OCI-LY7 (cell line): ENCODE data around the gene RAB13. TPM values are rescaled to one million over a fixed set of nuclear protein-coding genes. Genes with fewer than 3 reads are reported as not detected.
"Not testable (repeated sequence)": the region's sequence is repeated elsewhere in the genome, so short reads cannot be mapped to it uniquely, and the experiment has no call there.

Experiments used
- BruUV-seq: library from RNA; stranded (reverse); fragments of 400-500 nt; replicated peaks from 2 replicates; lab custom pipeline; 2021; lab: Mats Ljungman, UMichigan
- CTCF ChIA-PET: fragments of 300-600 bp; sonication (Branson Sonifier 250); formaldehyde crosslinking; loops from one replicate; lab custom pipeline; 2022; ENCODE audit warnings: antibody characterized with exemption; ENCODE audit not compliant: unreplicated experiment; lab: Charles Lee
- POLR2A ChIA-PET: fragments of 300-600 bp; sonication (Branson Sonifier 250); formaldehyde crosslinking; loops from one replicate; lab custom pipeline; 2022; ENCODE audit warnings: antibody characterized with exemption; lab: Charles Lee
- DNase-seq: peaks from one replicate; pipeline ENCODE4 v3.0.0-alpha.2; 2015; ENCODE audit warnings: low spot score
- H2AFZ ChIP-seq: fragments of 200-600 bp; sonication (generic), shearing (Covaris generic); 2 replicates; pipeline ENCODE4 v1.6.1; 2014; ENCODE audit warnings: mild to moderate bottlenecking, antibody characterized with exemption, low read length, moderate library complexity
- H3K27ac ChIP-seq: fragments of 200-600 bp; sonication (generic); 2 replicates; pipeline ENCODE4 v1.5.1; 2014; ENCODE audit warnings: mixed run types, low read depth, mild to moderate bottlenecking, moderate library complexity, low read length, inconsistent platforms; ENCODE audit not compliant: poor library complexity, severe bottlenecking
- H3K36me3 ChIP-seq: fragments of 200-600 bp; sonication (generic); 2 replicates; pipeline ENCODE4 v1.6.1; 2014; ENCODE audit warnings: mild to moderate bottlenecking, antibody characterized with exemption, low read length, moderate library complexity, mixed read lengths; ENCODE audit not compliant: insufficient read depth
- H3K4me1 ChIP-seq: fragments of 200-600 bp; sonication (generic); 2 replicates; pipeline ENCODE4 v1.5.1; 2014; ENCODE audit warnings: mild to moderate bottlenecking, low read length; ENCODE audit not compliant: insufficient read depth, poor library complexity, severe bottlenecking
- H3K4me2 ChIP-seq: fragments of 200-600 bp; sonication (generic); 2 replicates; pipeline ENCODE4 v1.6.1; 2014; ENCODE audit warnings: mild to moderate bottlenecking, low read length
- H3K4me3 ChIP-seq: fragments of 200-600 bp; sonication (generic); 2 replicates; pipeline ENCODE4 v1.5.1; 2014; ENCODE audit warnings: mild to moderate bottlenecking, low read depth, low read length; ENCODE audit not compliant: poor library complexity, severe bottlenecking
- H3K79me2 ChIP-seq: fragments of 200-600 bp; sonication (generic); 2 replicates; pipeline ENCODE4 v1.6.1; 2016; ENCODE audit warnings: low read depth, mild to moderate bottlenecking, low read length, moderate library complexity, mixed read lengths; ENCODE audit not compliant: insufficient read depth
- H3K9me2 ChIP-seq: fragments of 200-600 bp; sonication (generic); 2 replicates; pipeline ENCODE4 v1.6.1; 2016; ENCODE audit warnings: mild to moderate bottlenecking, low read length, mixed read lengths; ENCODE audit not compliant: insufficient read depth
- H3K9me3 ChIP-seq: fragments of 200-600 bp; sonication (generic); 2 replicates; pipeline ENCODE4 v1.6.1; 2014; ENCODE audit warnings: mild to moderate bottlenecking, mixed run types, low read length, mixed read lengths
- H4K20me1 ChIP-seq: fragments of 200-600 bp; sonication (generic); 2 replicates; pipeline ENCODE4 v1.6.1; 2014; ENCODE audit warnings: mild to moderate bottlenecking, antibody characterized with exemption, low read length, moderate library complexity, mixed read lengths; ENCODE audit not compliant: insufficient read depth
- EZH2phosphoT487 ChIP-seq: fragments of 200-600 bp; sonication (generic); IDR thresholded peaks from 2 replicates; pipeline ENCODE4 v1.6.1; 2018; ENCODE audit warnings: low read depth, borderline replicate concordance, mild to moderate bottlenecking, mixed run types, antibody characterized with exemption, low read length, moderate library complexity, mixed read lengths
- intact Hi-C: fragments of 100-400 bp; cut with micrococcal nuclease; formaldehyde crosslinking; loops from one replicate; pipeline ENCODE4 v1.10.0; 2022; ENCODE audit not compliant: unreplicated experiment
- total RNA-seq, 2 experiments: library from RNA; depleted of rRNA in 1 of 2; stranded (reverse); fragments of >200 nt in 1 of 2; shearing (Covaris generic) in 1 of 2; gene quantifications; 2 replicates each; pipeline ENCODE4 v1.2.3, GENCODE V29; 2014 to 2022
- TF ChIP-seq, protein P1 (sequence below): fragments of 200-600 bp; sonication (generic); conservative IDR thresholded peaks from 2 replicates; pipeline ENCODE4 v1.5.1; 2014; ENCODE audit warnings: mild to moderate bottlenecking, antibody characterized with exemption, low read length, moderate library complexity, mixed read lengths

RAB13 gene
- total RNA-seq, 2 experiments from 2014 or later: 0.16 to 1.3 TPM

DNA sequence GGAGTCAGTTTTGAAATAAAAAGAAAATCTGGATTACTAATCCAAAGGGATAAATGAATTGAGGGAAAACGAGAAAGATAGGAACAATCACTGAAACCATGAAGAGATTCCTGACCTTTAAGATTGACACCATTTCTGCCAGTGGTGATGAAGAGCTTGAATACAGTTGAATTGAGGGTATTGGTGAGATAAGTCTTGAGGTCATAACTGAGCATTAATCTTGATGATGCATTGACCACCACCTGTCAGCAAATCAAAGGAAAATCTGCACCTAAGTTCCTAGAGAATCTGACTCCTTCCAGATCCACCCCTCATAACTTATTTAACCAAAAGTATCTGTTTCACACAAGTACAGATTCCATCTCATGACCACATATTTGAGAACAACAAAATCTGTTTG is 26.0 kb upstream of the RAB13 start:
- Histone ChIP-seq H3K9me2 (no peaks in the 10 kb centered on the region), H3K4me2 (no peak overlapping the region), H3K4me1 (no peaks in the 10 kb centered on the region), H2AFZ (no peak overlapping the region), H3K36me3 (no peaks in the 10 kb centered on the region), H3K27ac (no peak overlapping the region), H4K20me1 (no peaks in the 10 kb centered on the region), H3K4me3 (no peak overlapping the region), H3K79me2 (no peaks in the 10 kb centered on the region), H3K9me3 (no peaks in the 10 kb centered on the region)
- BruUV-seq: no TSS peak
- intact Hi-C loops: no loop called here
- DNase-seq: no peak
- TF ChIP-seq, protein P1, sequence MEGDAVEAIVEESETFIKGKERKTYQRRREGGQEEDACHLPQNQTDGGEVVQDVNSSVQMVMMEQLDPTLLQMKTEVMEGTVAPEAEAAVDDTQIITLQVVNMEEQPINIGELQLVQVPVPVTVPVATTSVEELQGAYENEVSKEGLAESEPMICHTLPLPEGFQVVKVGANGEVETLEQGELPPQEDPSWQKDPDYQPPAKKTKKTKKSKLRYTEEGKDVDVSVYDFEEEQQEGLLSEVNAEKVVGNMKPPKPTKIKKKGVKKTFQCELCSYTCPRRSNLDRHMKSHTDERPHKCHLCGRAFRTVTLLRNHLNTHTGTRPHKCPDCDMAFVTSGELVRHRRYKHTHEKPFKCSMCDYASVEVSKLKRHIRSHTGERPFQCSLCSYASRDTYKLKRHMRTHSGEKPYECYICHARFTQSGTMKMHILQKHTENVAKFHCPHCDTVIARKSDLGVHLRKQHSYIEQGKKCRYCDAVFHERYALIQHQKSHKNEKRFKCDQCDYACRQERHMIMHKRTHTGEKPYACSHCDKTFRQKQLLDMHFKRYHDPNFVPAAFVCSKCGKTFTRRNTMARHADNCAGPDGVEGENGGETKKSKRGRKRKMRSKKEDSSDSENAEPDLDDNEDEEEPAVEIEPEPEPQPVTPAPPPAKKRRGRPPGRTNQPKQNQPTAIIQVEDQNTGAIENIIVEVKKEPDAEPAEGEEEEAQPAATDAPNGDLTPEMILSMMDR: no peak
- TF ChIP-seq EZH2phosphoT487: no peak
- POLR2A ChIA-PET: interaction anchor here (0.7 kb wide), 1 partner anchor 374 kb away, joined by 3 read pairs; no protein-coding TSS in a partner anchor
- CTCF ChIA-PET: no interaction called here

DNA sequence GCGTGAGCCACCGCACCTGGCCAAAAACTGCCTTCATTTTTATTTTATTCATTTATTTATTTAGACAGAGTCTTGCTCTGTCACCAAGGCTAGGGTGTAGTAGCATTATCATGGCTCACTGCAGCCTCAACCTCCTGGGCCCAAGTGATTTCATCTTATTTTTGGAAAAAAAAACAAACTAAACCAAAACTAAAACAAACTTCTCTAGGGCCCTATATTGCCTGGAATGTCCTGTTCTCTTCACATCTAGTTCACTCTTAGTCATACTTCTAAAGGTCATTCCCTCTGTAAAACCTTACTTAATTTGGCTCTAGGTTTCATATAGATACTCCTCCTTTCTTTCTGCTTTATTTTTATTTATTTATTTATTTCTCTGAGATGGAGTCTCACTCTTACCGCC is 20.0 kb upstream of the RAB13 start:
- Histone ChIP-seq H4K20me1 (no peaks in the 10 kb centered on the region), H3K9me2 (no peaks in the 10 kb centered on the region), H3K36me3 (no peaks in the 10 kb centered on the region), H3K79me2 (no peaks in the 10 kb centered on the region), H3K4me2 (no peak overlapping the region), H2AFZ (no peak overlapping the region), H3K9me3 (no peaks in the 10 kb centered on the region), H3K4me1 (no peaks in the 10 kb centered on the region), H3K4me3 (no peak overlapping the region), H3K27ac (no peak overlapping the region)
- DNase-seq: no peak
- POLR2A ChIA-PET: no interaction called here
- BruUV-seq: no TSS peak
- CTCF ChIA-PET: no interaction called here
- TF ChIP-seq EZH2phosphoT487: no peak
- TF ChIP-seq, protein P1: no peak
- intact Hi-C loops: no loop called here

DNA sequence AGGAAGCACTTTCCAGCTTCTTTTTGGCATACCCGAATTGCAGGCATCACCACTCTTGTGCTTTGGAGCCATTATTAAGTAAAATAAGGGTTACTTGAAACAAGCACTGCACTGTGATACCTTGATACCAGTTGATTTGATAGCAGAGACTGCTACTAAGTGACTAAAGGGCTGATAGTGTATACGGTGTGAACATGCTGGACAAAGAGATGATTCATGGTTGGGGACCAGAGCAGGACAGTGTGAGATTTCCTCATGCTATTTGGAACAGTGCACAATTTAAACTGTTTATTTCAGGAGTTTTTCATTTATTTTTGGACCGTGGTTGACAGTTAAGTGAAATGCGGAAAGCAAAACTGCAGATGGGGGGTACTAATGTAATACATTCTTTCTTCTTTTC is 14.3 kb upstream of the RAB13 start:
- Histone ChIP-seq H3K4me3 (no peak overlapping the region), H3K79me2 (no peaks in the 10 kb centered on the region), H3K27ac (no peak overlapping the region), H3K4me2 (no peak overlapping the region), H3K9me3 (no peaks in the 10 kb centered on the region; the same call in 1 of the 2 replicates), H3K36me3 (peaks cover 15% of the 10 kb centered on the region), H2AFZ (no peak overlapping the region), H3K4me1 (no peaks in the 10 kb centered on the region), H4K20me1 (no peaks in the 10 kb centered on the region), H3K9me2 (no peaks in the 10 kb centered on the region)
- intact Hi-C loops: no loop called here
- TF ChIP-seq EZH2phosphoT487: no peak
- TF ChIP-seq, protein P1: no peak
- no TSS peak for BruUV-seq
- CTCF ChIA-PET: no interaction called here
- DNase-seq: no peak
- POLR2A ChIA-PET: interaction anchor here (0.6 kb wide), 2 partner anchors 9 to 22 kb away, joined by 3 to 7 read pairs; no protein-coding TSS in a partner anchor

DNA sequence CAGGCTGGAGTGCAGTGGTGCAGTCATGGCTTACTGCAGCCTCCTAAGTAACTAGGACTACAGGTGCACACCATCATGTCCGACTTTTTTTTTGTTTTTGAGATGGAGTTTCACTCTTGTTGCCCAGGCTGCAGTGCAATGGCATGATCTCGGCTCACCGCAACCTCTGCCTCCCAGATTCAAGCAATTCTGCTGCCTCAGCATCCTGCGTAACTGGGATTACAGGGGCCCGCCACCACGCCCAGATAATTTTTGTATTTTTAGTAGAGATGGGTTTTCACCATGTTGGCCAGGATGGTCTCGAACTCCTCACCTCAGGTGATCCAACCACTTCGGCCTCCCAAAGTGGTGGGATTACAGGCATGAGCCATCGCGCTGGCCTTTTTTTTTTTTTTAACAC is 10.7 kb upstream of the RAB13 start:
- Histone ChIP-seq H3K4me1 (peaks cover 22% of the 10 kb centered on the region), H3K36me3 (peaks cover 50% of the 10 kb centered on the region), H3K79me2 (peaks cover 14% of the 10 kb centered on the region)
- H3K4me2 ChIP-seq, intact Hi-C loops, H2AFZ ChIP-seq, H3K9me3 ChIP-seq, H4K20me1 ChIP-seq, H3K27ac ChIP-seq, H3K9me2 ChIP-seq, DNase-seq, H3K4me3 ChIP-seq, CTCF ChIA-PET, BruUV-seq: not testable (repeated sequence)
- POLR2A ChIA-PET: interaction anchor here (0.7 kb wide), 1 partner anchor 242 kb away, joined by 4 read pairs; no protein-coding TSS in a partner anchor
